HUES64 (cell line): ENCODE results near the gene PPARD.

ENCODE experiments used
- H3K27ac ChIP-seq: 2 replicates; pipeline ENCODE4 v1.7.0; 2013; ENCODE audit warnings: low read depth, low read length, inconsistent platforms
- H3K27me3 ChIP-seq: 2 replicates; pipeline ENCODE4 v1.6.1; 2013; ENCODE audit warnings: mild to moderate bottlenecking, low read length; ENCODE audit not compliant: insufficient read depth
- H3K36me3 ChIP-seq: 2 replicates; pipeline ENCODE4 v1.6.1; 2013; ENCODE audit warnings: mild to moderate bottlenecking, low read length; ENCODE audit not compliant: insufficient read depth
- H3K4me1 ChIP-seq: 2 replicates; pipeline ENCODE4 v1.6.1; 2013; ENCODE audit warnings: mild to moderate bottlenecking, low read length, moderate library complexity; ENCODE audit not compliant: insufficient read depth
- H3K4me3 ChIP-seq: 2 replicates; pipeline ENCODE4 v1.5.1; 2013; ENCODE audit warnings: mild to moderate bottlenecking, low read length, moderate library complexity
- H3K9ac ChIP-seq: 2 replicates; pipeline ENCODE4 v1.6.1; 2013; ENCODE audit warnings: mild to moderate bottlenecking, low read depth, low read length
- H3K9me3 ChIP-seq: 2 replicates; pipeline ENCODE4 v1.6.1; 2013; ENCODE audit warnings: low read depth, low read length; ENCODE audit not compliant: insufficient read depth
- WGBS: fragments of 150-250, 120-280 bp; methylation state at CpG from one replicate; pipeline ENCODE4 v1.1.7; 2013; ENCODE audit warnings: missing lambda C conversion rate; 5-methylcytosine and 5-hydroxymethylcytosine counted together

The PPARD gene

GRCh38 chr6:35401514-35401913 is 59.2 kb downstream of the PPARD start:
- Histone ChIP-seq H3K9me3 (0 out of 2 replicates have a peak, but pooled peaks cover 2% of the 10 kb centered on the region), H3K27me3 (no peaks in the 10 kb centered on the region), H3K27ac (no peak overlapping the region), H3K9ac (no peak overlapping the region), H3K4me1 (peaks cover 3% of the 10 kb centered on the region; the same call in 1 of the 2 replicates), H3K4me3 (no peak overlapping the region), H3K36me3 (no peaks in the 10 kb centered on the region)
- WGBS = 95% methylated on average over 5 of the region's 5 CpGs

GRCh38 chr6:35402136-35402855 is 59.9 kb downstream of the PPARD start:
- Histone ChIP-seq H3K36me3 (no peaks in the 10 kb centered on the region), H3K27me3 (no peaks in the 10 kb centered on the region), H3K4me3 (no peak overlapping the region), H3K27ac (no peak overlapping the region), H3K4me1 (peaks cover 3% of the 10 kb centered on the region; the same call in 1 of the 2 replicates), H3K9ac (no peak overlapping the region), H3K9me3 (0 out of 2 replicates have a peak, but pooled peaks cover 2% of the 10 kb centered on the region)
- WGBS = 87% methylated on average over 6 of the region's 8 CpGs

- Histone ChIP-seq H3K9me3 (no peaks in the 10 kb centered on the region), H3K27me3 (no peaks in the 10 kb centered on the region), H3K4me1 (no peaks in the 10 kb centered on the region), H3K4me3 (no peak overlapping the region), H3K27ac (no peak overlapping the region), H3K36me3 (no peaks in the 10 kb centered on the region), H3K9ac (no peak overlapping the region)
- 94% methylated on average over 5 of the region's 5 CpGs for WGBS
These were observed 60.5 kb downstream of the PPARD start for GRCh38 chr6:35402856-35403191.

GRCh38 chr6:35403544-35404442 is 61.4 kb downstream of the PPARD start:
- H3K4me3 ChIP-seq = no peak overlapping the region

GRCh38 chr6:35406711-35407485 is 64.5 kb downstream of the PPARD start:
- no peaks in the 10 kb centered on the region for H3K9me3 ChIP-seq
- H3K4me1 ChIP-seq = no peaks in the 10 kb centered on the region
- no peak overlapping the region for H3K4me3 ChIP-seq
- no peak overlapping the region for H3K27ac ChIP-seq
- 91% methylated on average over 20 of the region's 20 CpGs for WGBS
- H3K27me3 ChIP-seq = no peaks in the 10 kb centered on the region
- no peaks in the 10 kb centered on the region for H3K36me3 ChIP-seq
- no peak overlapping the region for H3K9ac ChIP-seq

More at GRCh38 chr6:35403544-35404442, 61.4 kb downstream of the PPARD start:
- WGBS = 91% methylated on average over 8 of the region's 8 CpGs
- Histone ChIP-seq H3K27me3 (no peaks in the 10 kb centered on the region), H3K9me3 (no peaks in the 10 kb centered on the region), H3K36me3 (no peaks in the 10 kb centered on the region), H3K4me1 (no peaks in the 10 kb centered on the region), H3K9ac (no peak overlapping the region), H3K27ac (no peak overlapping the region)

GRCh38 chr6:35409245-35409644 is 66.9 kb downstream of the PPARD start:
- H3K4me1 ChIP-seq = no peaks in the 10 kb centered on the region
- no peak overlapping the region for H3K9ac ChIP-seq
- no peak overlapping the region for H3K27ac ChIP-seq
- 0 out of 2 replicates have a peak, but pooled peaks cover 6% of the 10 kb centered on the region for H3K36me3 ChIP-seq
- H3K4me3 ChIP-seq = no peak overlapping the region
- H3K27me3 ChIP-seq = no peaks in the 10 kb centered on the region
- H3K9me3 ChIP-seq = no peaks in the 10 kb centered on the region
- WGBS = 91% methylated on average over 4 of the region's 5 CpGs

GRCh38 chr6:35410131-35410530 is 67.8 kb downstream of the PPARD start:
- Histone ChIP-seq H3K9ac (no peak overlapping the region), H3K4me3 (no peak overlapping the region), H3K9me3 (no peaks in the 10 kb centered on the region), H3K27me3 (no peaks in the 10 kb centered on the region), H3K4me1 (no peaks in the 10 kb centered on the region), H3K27ac (no peak overlapping the region), H3K36me3 (0 out of 2 replicates have a peak, but pooled peaks cover 6% of the 10 kb centered on the region)
- 46% methylated on average over 2 of the region's 3 CpGs for WGBS

GRCh38 chr6:35411066-35411465 is 68.7 kb downstream of the PPARD start:
- no peak overlapping the region for H3K9ac ChIP-seq
- H3K4me3 ChIP-seq = no peak overlapping the region
- WGBS = 94% methylated on average over 9 of the region's 9 CpGs
- H3K4me1 ChIP-seq = no peaks in the 10 kb centered on the region
- H3K27ac ChIP-seq = no peak overlapping the region
- H3K27me3 ChIP-seq = no peaks in the 10 kb centered on the region
- H3K36me3 ChIP-seq = 0 out of 2 replicates have a peak, but pooled peaks cover 6% of the 10 kb centered on the region
- H3K9me3 ChIP-seq = no peaks in the 10 kb centered on the region

GRCh38 chr6:35412102-35412501 is 69.7 kb downstream of the PPARD start:
- 97% methylated on average over 8 of the region's 8 CpGs for WGBS
- H3K9ac ChIP-seq = no peak overlapping the region

GRCh38 chr6:35413911-35414310 is 71.6 kb downstream of the PPARD start:
- Histone ChIP-seq H3K4me1 (peaks cover under 1% of the 10 kb centered on the region; the same call in 1 of the 2 replicates), H3K4me3 (no peak overlapping the region), H3K9me3 (no peaks in the 10 kb centered on the region), H3K9ac (no peak overlapping the region), H3K27me3 (no peaks in the 10 kb centered on the region), H3K36me3 (0 out of 2 replicates have a peak, but pooled peaks cover 6% of the 10 kb centered on the region), H3K27ac (no peak overlapping the region)
- 93% methylated on average over 6 of the region's 6 CpGs for WGBS

More at GRCh38 chr6:35412102-35412501, 69.7 kb downstream of the PPARD start:
- H3K27me3 ChIP-seq = no peaks in the 10 kb centered on the region
- H3K4me1 ChIP-seq = no peaks in the 10 kb centered on the region
- H3K4me3 ChIP-seq = no peak overlapping the region
- no peak overlapping the region for H3K27ac ChIP-seq
- no peaks in the 10 kb centered on the region for H3K9me3 ChIP-seq
- H3K36me3 ChIP-seq = 0 out of 2 replicates have a peak, but pooled peaks cover 6% of the 10 kb centered on the region
